Measurements from ENCODE around the gene CCRL2. TPM values are rescaled to one million over a fixed set of nuclear protein-coding genes. Genes with fewer than 3 reads are reported as not detected.

CCRL2 gene
- total and polyA plus RNA-seq, 2 of the 4 experiments (the other 2 are of a cell fraction): 0.29 to 0.36 TPM

GRCh38 chr3:46414739-46415138, 7.7 kb downstream of the CCRL2 start:
- no peaks in the 10 kb centered on the region for H4K20me1 ChIP-seq (ENCODE audit: insufficient read depth, low read length)
- H3K18ac ChIP-seq (ENCODE audit: low read depth, low read length): no peak overlapping the region
- H4K91ac ChIP-seq (ENCODE audit: insufficient read depth, low read depth, low read length): no peak overlapping the region
- H4K5ac ChIP-seq (ENCODE audit: low read depth, low read length): no peak overlapping the region
- intact Hi-C loops (cut with micrococcal nuclease) (no loop called here), dilution Hi-C loops (cut with HindIII; ENCODE audit: low sequenced_read_pairs, unreplicated experiment) (no loop called here), in situ Hi-C loops (cut with MboI; ENCODE audit: low sequenced_read_pairs) (no loop called here)
- H2BK15ac ChIP-seq (ENCODE audit: low read depth, low read length): no peak overlapping the region; the same call in 2 of the 3 replicates
- peaks cover 4% of the 10 kb centered on the region; the same call in 1 of the 2 replicates for H3K27me3 ChIP-seq (ENCODE audit: control insufficient read depth, insufficient read depth, low read length)
- H2BK120ac ChIP-seq (ENCODE audit: low read depth, low read length): no peak overlapping the region
- no peak overlapping the region for H3K23ac ChIP-seq (ENCODE audit: low read depth, low read length)
- no peak overlapping the region for H2BK20ac ChIP-seq (ENCODE audit: low read depth, low read length)
- H3K4me2 ChIP-seq (ENCODE audit: low read depth, low read length): no peak overlapping the region
- no peak overlapping the region for H4K8ac ChIP-seq (ENCODE audit: low read depth in 2 of 2, low read length in 2 of 2)
- H3K4me1 ChIP-seq (ENCODE audit: control insufficient read depth, insufficient read depth, low read length): peaks cover 2% of the 10 kb centered on the region
- H2BK5ac ChIP-seq (ENCODE audit: low read depth, low read length, poor library complexity, severe bottlenecking): no peak overlapping the region
- no peak for ATAC-seq (ENCODE audit: low read depth)
- TF ChIP-seq POLR2A (IDR thresholded peaks at IDR 0.05; ENCODE audit: low read depth, low read length): no peak
- no peak for TF ChIP-seq USF2 (IDR thresholded peaks at IDR 0.05; ENCODE audit: low read depth, low read length)
- TF ChIP-seq MAFK (IDR thresholded peaks at IDR 0.05; ENCODE audit: low read depth, low read length): no peak
- no peak for TF ChIP-seq CHD1 (IDR thresholded peaks at IDR 0.05; ENCODE audit: low read depth, low read length)
- no peak for TF ChIP-seq CEBPB (IDR thresholded peaks at IDR 0.05; ENCODE audit: low read depth, low read length)
- no peak for TF ChIP-seq RAD21 (IDR thresholded peaks at IDR 0.05; ENCODE audit: low read length)
- TF ChIP-seq CTCF (conservative IDR thresholded peaks at IDR 0.05; ENCODE audit: low read depth, low read length): no peak
- TF ChIP-seq BHLHE40 (IDR thresholded peaks at IDR 0.05; ENCODE audit: low read depth, low read length): no peak
- TF ChIP-seq SMC3 (IDR thresholded peaks at IDR 0.05; ENCODE audit: low read depth, low read length): no peak
- TF ChIP-seq MAZ (IDR thresholded peaks at IDR 0.05; ENCODE audit: borderline replicate concordance, low read depth, low read length): no peak
- no peak for TF ChIP-seq RCOR1 (IDR thresholded peaks at IDR 0.05; ENCODE audit: insufficient replicate concordance, low read length)
- TF ChIP-seq MXI1 (IDR thresholded peaks at IDR 0.05; ENCODE audit: borderline replicate concordance, low read depth, low read length): no peak
- TF ChIP-seq FOS (IDR thresholded peaks at IDR 0.05; ENCODE audit: low read depth, low read length): no peak
- no peaks in the 10 kb centered on the region for H3K9me3 ChIP-seq (ENCODE audit: control insufficient read depth, insufficient read depth, low read length)
- no peaks in the 10 kb centered on the region for H3K36me3 ChIP-seq (ENCODE audit: control insufficient read depth, insufficient read depth, low read length)
- H3K9ac ChIP-seq (ENCODE audit: low read depth, low read length): no peak overlapping the region
- H3K56ac ChIP-seq (ENCODE audit: extremely low read depth, insufficient read depth, low read length): no peak overlapping the region
- no TSS peak for BruUV-seq (replicated peaks)
- no peak overlapping the region for H3K27ac ChIP-seq (ENCODE audit: insufficient read depth, low read length)
- no peaks in the 10 kb centered on the region for H3K9me1 ChIP-seq (ENCODE audit: insufficient read depth, low read length)
- WGBS, 2 experiments (ENCODE audit: extremely low coverage in 2 of 2, insufficient read length in 1 of 2): no CpG with 5 or more reads among the region's 4 CpGs
- no peak overlapping the region for H3K4ac ChIP-seq (ENCODE audit: low read depth, low read length)
- CTCF ChIA-PET: no interaction called here
- no peak overlapping the region for H2AK9ac ChIP-seq (replicated peaks; ENCODE audit: low read depth, low read length, poor library complexity)
- no peak overlapping the region for H3K4me3 ChIP-seq (ENCODE audit: insufficient read depth, low read depth, low read length)
- H3K14ac ChIP-seq (replicated peaks; ENCODE audit: low read depth, low read length): no peak overlapping the region
- no peaks in the 10 kb centered on the region for H3K79me1 ChIP-seq (ENCODE audit: low read depth in 1 of 2, low read length in 2 of 2)
- no peak for DNase-seq
- no peak overlapping the region for H2AK5ac ChIP-seq (ENCODE audit: low read depth, low read length)
- no peak overlapping the region for H2AFZ ChIP-seq (replicated peaks; ENCODE audit: low read length, poor library complexity)
- POLR2A ChIA-PET (ENCODE audit: unreplicated experiment): no interaction called here
